Body of pancreas (tissue), 4 donors: ENCODE measurements around the gene CELF6.

Experiments used
- CTCF ChIP-seq, 7 experiments: fragments of 450-650 bp in 4 of 7; fragments of 200-600 bp in 3 of 7; sonication (generic) in 3 of 7; IDR thresholded peaks; one replicate each; pipeline ENCODE4 v1.5.1; 2016 to 2019; ENCODE audit warnings: antibody characterized with exemption in 7 of 7
- POLR2A ChIP-seq, 3 donors: fragments of 450-650 bp; IDR thresholded peaks; one replicate each; pipeline ENCODE4 v1.6.1; 2016; ENCODE audit warnings: antibody characterized with exemption in 3 of 3, mild to moderate bottlenecking in 2 of 3

GRCh38 chr15:72354496-72354895, 34.5 kb upstream of the CELF6 start:
- TF ChIP-seq CTCF (IDR thresholded peaks at IDR 0.05) (no peak), POLR2A (IDR thresholded peaks at IDR 0.05) (no peak)
